Measurements from ENCODE around the gene HBS1L.

Gene HBS1L

GRCh38 chr6:134980846-134981245, 73.8 kb downstream of the HBS1L start:
- Mint-ChIP-seq H3K4me1 (ENCODE audit: low read depth) (peaks cover 53% of the 10 kb centered on the region), H3K27me3 (no peaks in the 10 kb centered on the region), H3K9me3 (no peaks in the 10 kb centered on the region), H3K36me3 (ENCODE audit: low read depth) (peaks cover 69% of the 10 kb centered on the region), H3K27ac (peak overlapping the region; percentile 50), H3K4me3 (peak overlapping the region; percentile 8)

- H3K4me3 Mint-ChIP-seq = peak overlapping the region; percentile 19
- peaks cover 73% of the 10 kb centered on the region for H3K36me3 Mint-ChIP-seq (ENCODE audit: low read depth)
- H3K27me3 Mint-ChIP-seq = no peaks in the 10 kb centered on the region
- H3K4me1 Mint-ChIP-seq (ENCODE audit: low read depth) = peaks cover 51% of the 10 kb centered on the region
- H3K27ac Mint-ChIP-seq = peak overlapping the region; percentile 80
- H3K9me3 Mint-ChIP-seq = no peaks in the 10 kb centered on the region
Measured at GRCh38 chr6:134979142-134979541, 75.5 kb downstream of the HBS1L start.

- H3K27ac Mint-ChIP-seq = no peak overlapping the region
- no peaks in the 10 kb centered on the region for H3K27me3 Mint-ChIP-seq
- no peaks in the 10 kb centered on the region for H3K9me3 Mint-ChIP-seq
- H3K36me3 Mint-ChIP-seq (ENCODE audit: low read depth) = peaks cover 76% of the 10 kb centered on the region
- H3K4me3 Mint-ChIP-seq = no peak overlapping the region
- peaks cover 10% of the 10 kb centered on the region for H3K4me1 Mint-ChIP-seq (ENCODE audit: low read depth)
Measured at GRCh38 chr6:134974370-134974769, 80.3 kb downstream of the HBS1L start.

- H3K4me1 Mint-ChIP-seq (ENCODE audit: low read depth) = no peaks in the 10 kb centered on the region
- H3K36me3 Mint-ChIP-seq (ENCODE audit: low read depth) = peaks cover 73% of the 10 kb centered on the region
- no peak overlapping the region for H3K4me3 Mint-ChIP-seq
- H3K27me3 Mint-ChIP-seq = no peaks in the 10 kb centered on the region
- H3K27ac Mint-ChIP-seq = no peak overlapping the region
- no peaks in the 10 kb centered on the region for H3K9me3 Mint-ChIP-seq
Measured at GRCh38 chr6:134967711-134968110, 86.9 kb downstream of the HBS1L start.

- peaks cover 8% of the 10 kb centered on the region for H3K9me3 Mint-ChIP-seq
- no peak overlapping the region for H3K27ac Mint-ChIP-seq
- H3K4me3 Mint-ChIP-seq = no peak overlapping the region
- H3K36me3 Mint-ChIP-seq (ENCODE audit: low read depth) = peaks cover 89% of the 10 kb centered on the region
- H3K4me1 Mint-ChIP-seq (ENCODE audit: low read depth) = peaks cover 6% of the 10 kb centered on the region
- H3K27me3 Mint-ChIP-seq = no peaks in the 10 kb centered on the region
Measured at GRCh38 chr6:134964451-134965203, 90.0 kb downstream of the HBS1L start.

- peaks cover 88% of the 10 kb centered on the region for H3K36me3 Mint-ChIP-seq (ENCODE audit: low read depth)
- H3K27me3 Mint-ChIP-seq = no peaks in the 10 kb centered on the region
- peaks cover 8% of the 10 kb centered on the region for H3K9me3 Mint-ChIP-seq
- no peak overlapping the region for H3K27ac Mint-ChIP-seq
- peaks cover 10% of the 10 kb centered on the region for H3K4me1 Mint-ChIP-seq (ENCODE audit: low read depth)
- H3K4me3 Mint-ChIP-seq = no peak overlapping the region
Measured at GRCh38 chr6:134962421-134962820, 92.2 kb downstream of the HBS1L start.

- Mint-ChIP-seq H3K36me3 (ENCODE audit: low read depth) (peaks cover 77% of the 10 kb centered on the region), H3K27me3 (no peaks in the 10 kb centered on the region), H3K27ac (no peak overlapping the region), H3K4me3 (no peak overlapping the region), H3K9me3 (peaks cover 8% of the 10 kb centered on the region), H3K4me1 (ENCODE audit: low read depth) (peaks cover 20% of the 10 kb centered on the region)
Measured at GRCh38 chr6:134961366-134961765, 93.3 kb downstream of the HBS1L start.

- peaks cover 61% of the 10 kb centered on the region for H3K36me3 Mint-ChIP-seq (ENCODE audit: low read depth)
- H3K27me3 Mint-ChIP-seq = no peaks in the 10 kb centered on the region
- peaks cover 35% of the 10 kb centered on the region for H3K4me1 Mint-ChIP-seq (ENCODE audit: low read depth)
- no peak overlapping the region for H3K27ac Mint-ChIP-seq
- H3K9me3 Mint-ChIP-seq = peaks cover 8% of the 10 kb centered on the region
- no peak overlapping the region for H3K4me3 Mint-ChIP-seq
Measured at GRCh38 chr6:134959603-134960002, 95.0 kb downstream of the HBS1L start.

- Mint-ChIP-seq H3K4me1 (ENCODE audit: low read depth) (peaks cover 33% of the 10 kb centered on the region), H3K9me3 (peaks cover 8% of the 10 kb centered on the region), H3K27me3 (no peaks in the 10 kb centered on the region), H3K4me3 (no peak overlapping the region), H3K36me3 (ENCODE audit: low read depth) (peaks cover 32% of the 10 kb centered on the region), H3K27ac (peak overlapping the region; percentile 21)
Measured at GRCh38 chr6:134956676-134957075, 97.9 kb downstream of the HBS1L start.

- H3K27me3 Mint-ChIP-seq = no peaks in the 10 kb centered on the region
- H3K4me3 Mint-ChIP-seq = no peak overlapping the region
- peaks cover 26% of the 10 kb centered on the region for H3K36me3 Mint-ChIP-seq (ENCODE audit: low read depth)
- peak overlapping the region; percentile 21 for H3K27ac Mint-ChIP-seq
- peaks cover 29% of the 10 kb centered on the region for H3K4me1 Mint-ChIP-seq (ENCODE audit: low read depth)
- H3K9me3 Mint-ChIP-seq = peaks cover 6% of the 10 kb centered on the region
Measured at GRCh38 chr6:134956032-134956431, 98.6 kb downstream of the HBS1L start.

- Mint-ChIP-seq H3K9me3 (no peaks in the 10 kb centered on the region), H3K36me3 (ENCODE audit: low read depth) (peaks cover 10% of the 10 kb centered on the region), H3K27ac (no peak overlapping the region), H3K4me3 (no peak overlapping the region), H3K4me1 (ENCODE audit: low read depth) (peaks cover 29% of the 10 kb centered on the region), H3K27me3 (no peaks in the 10 kb centered on the region)
Measured at GRCh38 chr6:134954272-134955000, 100.2 kb downstream of the HBS1L start.

GRCh38 chr6:134951494-134952263, 102.9 kb downstream of the HBS1L start:
- no peaks in the 10 kb centered on the region for H3K9me3 Mint-ChIP-seq
- H3K4me1 Mint-ChIP-seq (ENCODE audit: low read depth) = peaks cover 18% of the 10 kb centered on the region
- H3K27ac Mint-ChIP-seq = no peak overlapping the region
- no peaks in the 10 kb centered on the region for H3K27me3 Mint-ChIP-seq
- no peak overlapping the region for H3K4me3 Mint-ChIP-seq
- H3K36me3 Mint-ChIP-seq (ENCODE audit: low read depth) = no peaks in the 10 kb centered on the region

- Mint-ChIP-seq H3K36me3 (ENCODE audit: low read depth) (no peaks in the 10 kb centered on the region), H3K9me3 (no peaks in the 10 kb centered on the region), H3K4me1 (ENCODE audit: low read depth) (peaks cover 6% of the 10 kb centered on the region), H3K27ac (no peak overlapping the region), H3K27me3 (no peaks in the 10 kb centered on the region), H3K4me3 (no peak overlapping the region)
Measured at GRCh38 chr6:134950482-134950881, 104.1 kb downstream of the HBS1L start.

GRCh38 chr6:134949927-134950326, 104.7 kb downstream of the HBS1L start, which contains the start of gene ALDH8A1:
ALDH8A1 (minus strand) TSS chr6:134950101; CDS start chr6:134950053, 48 bp downstream.
- Mint-ChIP-seq H3K27me3 (no peaks in the 10 kb centered on the region), H3K9me3 (no peaks in the 10 kb centered on the region), H3K27ac (no peak within 1 kb of the TSS), H3K4me3 (no peak within 1 kb of the TSS), H3K36me3 (ENCODE audit: low read depth) (no peaks in the 10 kb centered on the region), H3K4me1 (ENCODE audit: low read depth) (peaks cover under 1% of the 10 kb centered on the region)

GRCh38 chr6:134948691-134949090, 105.9 kb downstream of the HBS1L start:
- Mint-ChIP-seq H3K27me3 (no peaks in the 10 kb centered on the region), H3K27ac (no peak overlapping the region), H3K4me3 (no peak overlapping the region), H3K4me1 (ENCODE audit: low read depth) (no peaks in the 10 kb centered on the region), H3K9me3 (no peaks in the 10 kb centered on the region), H3K36me3 (ENCODE audit: low read depth) (no peaks in the 10 kb centered on the region)
